K562 (cell line): ENCODE data around the gene SYNE2. TPM values are rescaled to one million over a fixed set of nuclear protein-coding genes. Genes with fewer than 3 reads are reported as not detected.

Experiments
- ATAC-seq: fragments of 200-7000 bp; cut with Tn5 transposase; 3 replicates; pipeline ENCODE4 v1.9.1; 2020; ENCODE audit warnings: moderate library complexity
- BruUV-seq: library from RNA; stranded (reverse); fragments of 400-500 nt; replicated peaks from 2 replicates; lab custom pipeline; 2021; lab: Mats Ljungman, UMichigan
- CTCF ChIA-PET: fragments of 300-600 bp; formaldehyde crosslinking; extraction: SDS; loops from one replicate; lab custom pipeline; 2021; ENCODE audit warnings: low intra/inter-chr PET ratio; lab: Yijun Ruan, JAX
- POLR2A ChIA-PET: fragments of 300-600, 350-650 bp; sonication (Branson Sonifier 250); formaldehyde crosslinking; extraction: SDS; loops from one replicate; lab custom pipeline; 2021; ENCODE audit warnings: antibody characterized with exemption, inconsistent platforms; lab: Yijun Ruan, JAX
- DNase-seq, 4 experiments: peaks; one replicate each; pipeline versions ENCODE4 v3.0.0 to v3.0.0-alpha.2; 2011 to 2018; ENCODE audit warnings: low spot score in 3 of 4, mixed read lengths in 3 of 4; ENCODE audit errors: extremely low read depth in 1 of 4
- FAIRE-seq: peaks from 2 replicates; lab custom pipeline; 2011; peaks lifted over from hg19 to GRCh38; lab: Jason Lieb, UNC
- H2AFZ ChIP-seq: 2 replicates; pipeline ENCODE4 v1.6.0; 2011; ENCODE audit warnings: low read depth, low read length, control low read depth, inconsistent platforms
- H3K27ac ChIP-seq: fragments of 200-600 bp; 3 replicates; pipeline ENCODE4 v1.8.0; 2011; ENCODE audit warnings: low read depth, mild to moderate bottlenecking, control low read depth, inconsistent platforms, low read length, moderate library complexity, mixed read lengths; ENCODE audit errors: extremely low read depth
- H3K27me3 ChIP-seq, 2 experiments: fragments of 300-600 bp in 1 of 2; 2 replicates in 1 of 2; 3 replicates in 1 of 2; pipeline versions ENCODE4 v1.6.0 to v1.8.0; 2011; ENCODE audit warnings: inconsistent platforms in 2 of 2, low read length in 2 of 2, mild to moderate bottlenecking in 1 of 2, mixed read lengths in 1 of 2, moderate library complexity in 1 of 2; ENCODE audit not compliant: control insufficient read depth in 2 of 2, insufficient read depth in 2 of 2
- H3K36me3 ChIP-seq: fragments of 300-600 bp; 3 replicates; pipeline ENCODE4 v1.8.0; 2011; ENCODE audit warnings: mild to moderate bottlenecking, low read length, inconsistent platforms; ENCODE audit not compliant: control insufficient read depth, insufficient read depth
- H3K4me1 ChIP-seq, 2 experiments: fragments of 200-600 bp in 1 of 2; replicated peaks in 1 of 2; 2 replicates in 1 of 2; 3 replicates in 1 of 2; pipeline versions ENCODE4 v1.5.1 to v1.8.0; 2011; ENCODE audit warnings: inconsistent platforms in 2 of 2, low read length in 2 of 2, mild to moderate bottlenecking in 1 of 2, mixed read lengths in 1 of 2, moderate library complexity in 1 of 2; ENCODE audit not compliant: control insufficient read depth in 2 of 2, insufficient read depth in 2 of 2
- H3K4me2 ChIP-seq: 2 replicates; pipeline ENCODE4 v1.6.1; 2011; ENCODE audit warnings: low read length, control low read depth, inconsistent platforms, mixed read lengths; ENCODE audit not compliant: insufficient read depth
- H3K4me3 ChIP-seq: fragments of 200-600 bp; sonication (generic), shearing (Covaris generic); 2 replicates; pipeline ENCODE4 v1.5.1; 2016; ENCODE audit warnings: control low read depth, inconsistent platforms
- H3K79me2 ChIP-seq: fragments of 200-600 bp; 3 replicates; pipeline ENCODE4 v1.8.0; 2011; ENCODE audit warnings: low read length, inconsistent platforms; ENCODE audit not compliant: control insufficient read depth, insufficient read depth
- H3K9ac ChIP-seq, 2 experiments: 2 replicates each; pipeline versions ENCODE4 v1.6.0 to v1.6.1; 2011; ENCODE audit warnings: low read depth in 2 of 2, low read length in 2 of 2, control low read depth in 1 of 2, inconsistent platforms in 1 of 2, mild to moderate bottlenecking in 1 of 2, mixed read lengths in 1 of 2; ENCODE audit not compliant: insufficient read depth in 1 of 2
- H3K9me1 ChIP-seq: one replicate; pipeline ENCODE4 v1.6.0; 2011; ENCODE audit warnings: inconsistent platforms, mild to moderate bottlenecking, low read length, moderate library complexity; ENCODE audit not compliant: control insufficient read depth, insufficient read depth
- H3K9me3 ChIP-seq: replicated peaks from 2 replicates; pipeline ENCODE4 v1.5.1; 2011; ENCODE audit warnings: low read depth, low read length, inconsistent platforms; ENCODE audit not compliant: control insufficient read depth, insufficient read depth
- H4K20me1 ChIP-seq: replicated peaks from 2 replicates; pipeline ENCODE4 v1.6.1; 2011; ENCODE audit warnings: low read length, inconsistent platforms, mixed read lengths; ENCODE audit not compliant: control insufficient read depth, insufficient read depth
- ELF1 ChIP-seq: fragments of 200-800 bp; sonication (Bioruptor generic); IDR thresholded peaks from 2 replicates; pipeline ENCODE4 v1.6.1; 2016; ENCODE audit warnings: missing genetic modification characterization, missing compliant biosample characterization
- HDAC3 ChIP-seq: fragments of 450-650 bp; IDR thresholded peaks from 2 replicates; pipeline ENCODE4 v1.6.1; 2018; ENCODE audit warnings: borderline replicate concordance, mild to moderate bottlenecking, moderate library complexity; ENCODE audit not compliant: partially characterized antibody
- MLX ChIP-seq, 2 experiments: fragments of 450-650 bp in 1 of 2; sonication (generic) in 1 of 2; formaldehyde crosslinking; conservative IDR thresholded peaks; 2 replicates each; pipeline versions ENCODE4 v1.4.0 to v1.8.1; 2020 to 2022; ENCODE audit warnings: mild to moderate bottlenecking in 1 of 2, missing genetic modification reagents in 1 of 2
- PHF8 ChIP-seq: fragments of 200-600 bp; sonication (generic); IDR thresholded peaks from 2 replicates; pipeline ENCODE4 v1.6.1; 2012; ENCODE audit warnings: mixed run types, mild to moderate bottlenecking, inconsistent platforms, low read length, moderate library complexity, borderline replicate concordance
- RFX7 ChIP-seq: fragments of 250-450 bp; sonication (Bioruptor Pico); IDR thresholded peaks from 2 replicates; pipeline ENCODE4 v1.5.1; 2021; ENCODE audit warnings: mild to moderate bottlenecking
- TFE3 ChIP-seq: fragments of 450-650 bp; formaldehyde crosslinking; IDR thresholded peaks from 2 replicates; pipeline ENCODE4 v1.4.0; 2020; ENCODE audit warnings: mild to moderate bottlenecking, mixed read lengths
- ZNF239 ChIP-seq: fragments of 250-450 bp; sonication (Bioruptor Pico); IDR thresholded peaks from 2 replicates; pipeline ENCODE4 v1.4.0; 2020; ENCODE audit warnings: mild to moderate bottlenecking
- WGBS: fragments of 100-300 bp; shearing (Covaris generic); methylation state at CpG from one replicate; pipeline ENCODE4 v1.1.6; 2016; ENCODE audit warnings: low coverage, mixed read lengths; ENCODE audit not compliant: insufficient coverage; ENCODE audit errors: missing lambda C conversion rate; 5-methylcytosine and 5-hydroxymethylcytosine counted together
- in situ Hi-C: fragments of 300-500 bp; cut with MboI; formaldehyde crosslinking; loops from 4 replicates; pipeline ENCODE4 v1.15.0; 2018; ENCODE audit warnings: inconsistent platforms, mixed read lengths
- intact Hi-C: fragments of 100-400 bp; cut with micrococcal nuclease; formaldehyde crosslinking; loops from 2 replicates; pipeline ENCODE4 v1.14.2; 2022
- polyA plus RNA-seq, 8 experiments: library from polyadenylated mRNA; depleted of rRNA in 4 of 8; stranded (reverse) in 5 of 8; unstranded in 3 of 8; fragments of >200 nt; fragmentation: Nextera tagmentation in 2 of 8; fragmentation: Illumina TruSeq in 1 of 8; extraction: Ambion mirVana in 2 of 8; extraction: Trizol in 1 of 8; gene quantifications; 2 replicates each; pipeline versions ENCODE4 v1.2.1 to v1.2.3, GENCODE V29; 2011 to 2014; ENCODE audit warnings: inconsistent platforms in 1 of 8, missing spikeins in 1 of 8
- total RNA-seq, 7 experiments: library from RNA; depleted of rRNA in 6 of 7; stranded (reverse); fragments of >200 nt in 6 of 7; fragmentation: Illumina TruSeq in 2 of 7; extraction: Trizol in 2 of 7; gene quantifications; 2 replicates each; pipeline versions ENCODE4 v1.2.1 to v1.2.3, GENCODE V29; 2011 to 2021; ENCODE audit warnings: low replicate concordance in 1 of 7
- TF ChIP-seq, protein P1 (sequence below): sonication (generic); formaldehyde crosslinking; IDR thresholded peaks from 2 replicates; pipeline ENCODE4 v1.8.1; 2022; ENCODE audit warnings: missing genetic modification reagents

Gene SYNE2
- total and polyA plus RNA-seq, 9 of the 15 experiments (the other 6 are each of a cell fraction or from before 2014, with no cell fraction given), result 0.06 to 0.53 (median 0.11) TPM

DNA sequence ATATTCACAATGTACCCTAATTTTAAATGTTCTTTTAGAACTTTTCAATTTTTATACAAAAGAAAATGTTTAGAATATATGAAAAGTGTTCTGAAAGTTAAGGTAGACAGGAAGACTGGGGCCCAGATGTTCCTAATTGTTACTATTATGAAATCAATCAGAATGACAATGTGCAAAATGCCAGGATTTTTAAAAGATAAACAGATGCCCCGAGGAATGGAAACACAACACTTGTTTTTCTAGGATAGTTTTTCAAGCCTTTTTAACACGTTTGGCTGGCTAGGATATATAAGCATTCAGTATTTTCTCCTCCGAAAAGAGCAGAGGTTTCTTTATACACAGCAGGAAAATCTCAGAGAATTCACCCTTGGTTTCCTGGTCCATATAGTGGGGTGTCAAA is 334.5 kb downstream of the SYNE2 start:
- FAIRE-seq, result no peak
- POLR2A ChIA-PET, result no interaction called here

More for the DNA sequence above, 334.5 kb downstream of the SYNE2 start:
- TF ChIP-seq TFE3 (no peak), HDAC3 (no peak), ELF1 (tag) (no peak), ZNF239 (CRISPR knock-in tag) (no peak), MLX (CRISPR knock-in tag; conservative IDR thresholded peaks at IDR 0.05) (no peak), PHF8 (no peak), RFX7 (no peak)
- TF ChIP-seq, protein P1, sequence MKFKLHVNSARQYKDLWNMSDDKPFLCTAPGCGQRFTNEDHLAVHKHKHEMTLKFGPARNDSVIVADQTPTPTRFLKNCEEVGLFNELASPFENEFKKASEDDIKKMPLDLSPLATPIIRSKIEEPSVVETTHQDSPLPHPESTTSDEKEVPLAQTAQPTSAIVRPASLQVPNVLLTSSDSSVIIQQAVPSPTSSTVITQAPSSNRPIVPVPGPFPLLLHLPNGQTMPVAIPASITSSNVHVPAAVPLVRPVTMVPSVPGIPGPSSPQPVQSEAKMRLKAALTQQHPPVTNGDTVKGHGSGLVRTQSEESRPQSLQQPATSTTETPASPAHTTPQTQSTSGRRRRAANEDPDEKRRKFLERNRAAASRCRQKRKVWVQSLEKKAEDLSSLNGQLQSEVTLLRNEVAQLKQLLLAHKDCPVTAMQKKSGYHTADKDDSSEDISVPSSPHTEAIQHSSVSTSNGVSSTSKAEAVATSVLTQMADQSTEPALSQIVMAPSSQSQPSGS (CRISPR knock-in tag), result no peak
- intact Hi-C loops, result no loop called here
- no peak for DNase-seq
- Histone ChIP-seq H3K79me2 (no peaks in the 10 kb centered on the region), H3K9me1 (no peaks in the 10 kb centered on the region), H3K4me1 (no peaks in the 10 kb centered on the region; a peak in 1 of 5 replicates), H2AFZ (no peak overlapping the region), H3K9me3 (no peaks in the 10 kb centered on the region), H3K9ac (no peak overlapping the region), H3K36me3 (no peaks in the 10 kb centered on the region), H3K27ac (no peak overlapping the region), H3K27me3 (no peaks in the 10 kb centered on the region), H3K4me3 (no peak overlapping the region), H4K20me1 (no peaks in the 10 kb centered on the region), H3K4me2 (no peak overlapping the region)
- CTCF ChIA-PET, result no interaction called here
- no TSS peak for BruUV-seq
- in situ Hi-C loops, result no loop called here
- WGBS, result 22% methylated on average over 3 of the region's 3 CpGs
- no peak for ATAC-seq
